HG02763 (cell line): ENCODE data around the gene USP6.
"Not testable (repeated sequence)": the region's sequence is repeated elsewhere in the genome, so short reads cannot be mapped to it uniquely, and the experiment has no call there.

Experiments
- ATAC-seq: cut with Tn5 transposase; IDR thresholded peaks from one replicate; pipeline ENCODE4 v1.9.1; 2021; ENCODE audit warnings: mild to moderate bottlenecking, moderate library complexity; ENCODE audit not compliant: unreplicated experiment

Gene USP6

GRCh38 chr17:5121186-5121841 is 5.5 kb downstream of the USP6 start:
- ATAC-seq: no peak

GRCh38 chr17:5122056-5122455 is 6.2 kb downstream of the USP6 start:
- not testable (repeated sequence) for ATAC-seq

GRCh38 chr17:5122586-5123342 is 6.9 kb downstream of the USP6 start:
- no peak for ATAC-seq

- ATAC-seq: no peak
Observed at GRCh38 chr17:5123343-5124124, 7.7 kb downstream of the USP6 start.

GRCh38 chr17:5124125-5124760 is 8.4 kb downstream of the USP6 start:
- not testable (repeated sequence) for ATAC-seq

- not testable (repeated sequence) for ATAC-seq
Observed at GRCh38 chr17:5124896-5125295, 9.1 kb downstream of the USP6 start.

- ATAC-seq: no peak
Observed at GRCh38 chr17:5126719-5127488, 11.1 kb downstream of the USP6 start.

GRCh38 chr17:5127910-5128309 is 12.1 kb downstream of the USP6 start:
- no peak for ATAC-seq

- not testable (repeated sequence) for ATAC-seq
Observed at GRCh38 chr17:5128387-5128786, 12.6 kb downstream of the USP6 start.

- ATAC-seq: no peak
Observed at GRCh38 chr17:5128905-5129535, 13.2 kb downstream of the USP6 start.

GRCh38 chr17:5129770-5130169 is 13.9 kb downstream of the USP6 start:
- ATAC-seq: not testable (repeated sequence)

- ATAC-seq: not testable (repeated sequence)
Observed at GRCh38 chr17:5130261-5130660, 14.4 kb downstream of the USP6 start.

GRCh38 chr17:5130687-5131086 is 14.9 kb downstream of the USP6 start:
- ATAC-seq: not testable (repeated sequence)

- ATAC-seq: no peak
Observed at GRCh38 chr17:5131146-5131715, 15.4 kb downstream of the USP6 start.

- ATAC-seq: not testable (repeated sequence)
Observed at GRCh38 chr17:5131799-5132502, 16.1 kb downstream of the USP6 start.

GRCh38 chr17:5132503-5133225 is 16.8 kb downstream of the USP6 start:
- ATAC-seq: not testable (repeated sequence)

- ATAC-seq: no peak
Observed at GRCh38 chr17:5133311-5133710, 17.5 kb downstream of the USP6 start.

- ATAC-seq: not testable (repeated sequence)
Observed at GRCh38 chr17:5133961-5134360, 18.1 kb downstream of the USP6 start.
